DMS153 (cell line): ENCODE data around the gene SLAMF1.
"Not testable (repeated sequence)": the region's sequence is repeated elsewhere in the genome, so short reads cannot be mapped to it uniquely, and the experiment has no call there.

Source experiments
- DNase-seq: peaks from one replicate; lab custom pipeline; 2025; lab: John Stamatoyannopoulos, UW

SLAMF1 gene

GRCh38 chr1:160640359-160641123 lies 6.3 kb downstream of the SLAMF1 start:
- DNase-seq = no peak

GRCh38 chr1:160639652-160640051 lies 7.2 kb downstream of the SLAMF1 start:
- DNase-seq = no peak

- no peak for DNase-seq
Measured at GRCh38 chr1:160638926-160639325, 7.9 kb downstream of the SLAMF1 start.

GRCh38 chr1:160638540-160638857 lies 8.3 kb downstream of the SLAMF1 start:
- no peak for DNase-seq

- no peak for DNase-seq
Measured at GRCh38 chr1:160637821-160638539, 8.9 kb downstream of the SLAMF1 start.

- DNase-seq = no peak
Measured at GRCh38 chr1:160637065-160637464, 9.8 kb downstream of the SLAMF1 start.

- DNase-seq = no peak
Measured at GRCh38 chr1:160636547-160636946, 10.3 kb downstream of the SLAMF1 start.

GRCh38 chr1:160636076-160636475 lies 10.8 kb downstream of the SLAMF1 start:
- DNase-seq = no peak

- DNase-seq = no peak
Measured at GRCh38 chr1:160634543-160635491, 12.0 kb downstream of the SLAMF1 start.

- no peak for DNase-seq
Measured at GRCh38 chr1:160633330-160633903, 13.4 kb downstream of the SLAMF1 start.

GRCh38 chr1:160631983-160632625 lies 14.7 kb downstream of the SLAMF1 start:
- no peak for DNase-seq

GRCh38 chr1:160630523-160631451 lies 16.1 kb downstream of the SLAMF1 start:
- DNase-seq = no peak

- no peak for DNase-seq
Measured at GRCh38 chr1:160629286-160630210, 17.3 kb downstream of the SLAMF1 start.

- DNase-seq = no peak
Measured at GRCh38 chr1:160628799-160629263, 18.0 kb downstream of the SLAMF1 start.

GRCh38 chr1:160627677-160628289 lies 19.1 kb downstream of the SLAMF1 start:
- DNase-seq = not testable (repeated sequence)

- DNase-seq = no peak
Measured at GRCh38 chr1:160626509-160627342, 20.1 kb downstream of the SLAMF1 start.

- DNase-seq = no peak
Measured at GRCh38 chr1:160625725-160626498, 20.9 kb downstream of the SLAMF1 start.
